DMS79 treated with DMSO at 0.1 percent for 48 hours (cell line): ENCODE measurements around the gene DTWD2.
"Not testable (repeated sequence)": the region's sequence is repeated elsewhere in the genome, so short reads cannot be mapped to it uniquely, and the experiment has no call there.

Experiments
- DNase-seq: peaks from one replicate; lab custom pipeline; 2025; lab: John Stamatoyannopoulos, UW

The DTWD2 gene

DNA sequence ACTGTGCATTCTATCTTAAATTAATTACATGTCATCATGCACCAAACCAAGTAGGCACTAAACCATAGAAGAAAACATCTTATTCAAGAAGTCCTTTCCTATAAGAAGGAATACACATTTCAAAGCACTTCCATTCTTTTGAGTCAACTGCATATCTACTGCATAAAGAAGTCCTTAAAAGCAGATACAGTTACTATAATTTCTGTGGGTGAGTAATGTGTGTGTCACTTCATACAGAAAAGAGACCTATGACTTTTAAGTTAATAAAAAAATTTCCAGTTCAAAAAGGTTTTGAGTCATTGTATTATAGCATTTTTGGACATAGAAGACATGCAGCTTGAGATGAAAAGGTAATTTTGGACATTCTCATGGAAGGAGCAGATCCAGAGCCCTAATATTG, 125.0 kb downstream of the DTWD2 start:
- no peak for DNase-seq

DNA sequence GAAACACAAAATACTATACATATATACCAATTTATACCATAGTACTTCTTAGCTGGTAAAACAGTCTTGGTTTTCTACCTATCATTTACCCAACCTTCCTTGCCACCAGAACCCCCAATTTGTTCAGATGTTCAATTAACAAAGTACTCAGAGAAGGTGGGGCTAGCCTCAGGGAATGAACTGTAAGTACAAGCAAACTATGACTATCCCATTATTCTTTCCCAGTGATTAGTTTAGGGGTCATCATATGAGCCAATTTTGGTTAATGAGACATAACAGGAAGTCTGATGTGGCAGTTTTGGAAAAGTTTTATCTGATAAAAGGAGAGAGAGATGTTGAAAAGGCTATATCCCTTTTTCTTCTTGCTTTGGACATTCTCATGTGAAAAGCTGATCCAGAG, 125.8 kb downstream of the DTWD2 start:
- no peak for DNase-seq

DNA sequence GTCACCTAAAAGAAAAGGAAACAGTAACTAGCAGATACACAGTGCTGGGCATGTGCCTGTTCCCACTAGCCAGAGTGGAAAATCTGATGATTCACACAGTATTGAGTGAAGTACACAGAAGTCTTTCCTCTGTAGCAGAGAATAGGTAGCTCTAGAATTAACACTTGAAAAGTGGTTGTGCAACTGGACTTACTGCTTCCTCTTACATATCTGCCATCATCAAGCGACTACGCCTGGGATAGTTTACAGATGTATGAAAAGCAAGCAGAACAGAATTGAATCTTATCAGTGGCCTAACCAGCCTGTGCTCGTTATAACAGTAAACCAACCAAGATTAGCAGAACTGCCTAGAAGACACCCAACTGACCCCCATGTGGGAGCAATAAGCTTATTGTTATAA, 130.6 kb downstream of the DTWD2 start:
- no peak for DNase-seq

DNA sequence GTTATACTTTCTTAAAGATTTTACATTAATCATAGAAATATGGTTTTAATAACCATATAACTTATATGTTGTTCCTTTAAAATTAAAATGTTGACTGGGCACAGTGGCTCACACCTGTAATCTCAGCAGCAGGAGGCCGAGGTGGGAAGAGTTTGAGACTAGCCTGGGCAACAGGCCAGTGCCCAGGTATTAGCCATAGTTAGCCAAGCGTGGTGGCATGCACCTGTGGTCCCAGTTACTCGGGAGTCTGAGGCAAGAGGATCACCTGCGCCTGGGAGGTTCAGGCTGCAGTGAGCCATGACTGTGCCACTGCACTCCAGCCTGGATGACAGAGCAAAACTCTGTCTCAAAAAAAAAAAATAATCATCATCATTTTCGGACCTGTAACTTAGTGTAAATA, 133.5 kb downstream of the DTWD2 start:
- no peak for DNase-seq

DNA sequence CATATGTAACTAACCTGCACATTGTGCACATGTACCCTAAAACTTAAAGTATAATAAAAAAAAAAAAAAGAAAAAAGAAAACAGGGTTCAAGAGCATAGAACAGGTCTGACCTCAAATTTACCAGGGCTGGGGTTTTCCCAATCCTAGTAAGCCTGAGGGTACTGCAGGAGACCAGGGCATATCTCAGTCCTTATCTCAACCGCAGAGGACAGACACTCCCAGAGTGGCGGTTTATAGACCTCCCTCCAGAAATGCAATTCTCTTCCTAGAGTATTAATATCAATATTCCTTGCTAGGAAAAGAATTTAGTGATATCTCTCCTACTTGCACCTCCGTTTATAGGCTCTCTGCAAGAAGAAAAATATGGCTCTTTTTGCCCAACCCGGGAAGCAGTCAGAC, 136.6 kb downstream of the DTWD2 start:
- not testable (repeated sequence) for DNase-seq

DNA sequence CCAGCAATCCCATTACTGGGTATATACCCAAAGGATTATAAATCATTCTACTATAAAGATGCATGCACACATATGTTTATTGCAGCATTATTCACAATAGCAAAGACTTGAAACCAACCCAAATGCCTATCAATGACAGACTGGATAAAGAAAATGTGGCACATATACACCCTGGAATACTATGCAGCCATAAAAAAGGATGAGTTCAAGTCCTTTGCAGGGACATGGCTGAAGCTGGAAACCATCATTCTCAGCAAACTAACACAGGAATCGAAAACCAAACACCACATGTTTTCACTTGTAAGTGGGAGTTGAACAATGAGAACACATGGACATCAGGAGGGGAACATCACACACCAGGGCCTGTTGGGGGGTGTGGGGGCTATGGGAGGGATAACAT, 138.8 kb downstream of the DTWD2 start:
- DNase-seq: not testable (repeated sequence)

DNA sequence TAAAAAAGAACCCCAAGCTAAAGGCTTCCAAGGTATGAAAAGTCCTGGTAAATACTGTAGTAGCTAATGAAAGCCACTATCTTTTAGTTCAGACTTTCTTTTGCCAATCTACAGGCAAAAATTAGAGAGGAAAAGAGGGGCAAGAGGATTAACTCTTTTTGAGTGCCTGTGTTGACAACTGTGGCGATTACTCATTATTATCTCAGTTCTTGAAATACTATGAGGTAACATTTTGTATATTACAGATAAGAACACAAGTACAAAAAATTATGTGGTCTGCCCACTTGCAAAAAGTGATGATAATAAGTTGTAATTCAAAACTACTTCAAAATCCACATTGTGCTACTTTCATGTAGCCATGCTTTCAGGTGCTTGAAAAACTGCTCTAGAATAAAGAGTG, 144.0 kb downstream of the DTWD2 start:
- no peak for DNase-seq

DNA sequence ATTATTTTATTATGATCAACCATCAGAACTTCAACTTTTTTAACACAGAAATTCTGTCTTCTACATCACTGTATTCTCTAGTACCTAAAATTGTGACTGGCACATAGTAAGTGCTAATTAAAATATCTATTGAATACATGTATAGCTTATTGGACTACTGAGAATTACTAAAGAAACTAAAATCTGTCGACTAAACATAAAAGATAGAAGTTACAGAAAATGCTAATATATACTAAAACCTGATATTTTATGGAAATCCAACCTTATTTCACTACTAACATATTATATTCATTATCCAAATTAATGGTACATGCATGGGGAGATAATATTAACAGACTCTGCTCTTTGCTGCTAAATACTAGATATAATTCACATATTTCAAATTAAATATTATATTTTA, 153.6 kb downstream of the DTWD2 start:
- no peak for DNase-seq

DNA sequence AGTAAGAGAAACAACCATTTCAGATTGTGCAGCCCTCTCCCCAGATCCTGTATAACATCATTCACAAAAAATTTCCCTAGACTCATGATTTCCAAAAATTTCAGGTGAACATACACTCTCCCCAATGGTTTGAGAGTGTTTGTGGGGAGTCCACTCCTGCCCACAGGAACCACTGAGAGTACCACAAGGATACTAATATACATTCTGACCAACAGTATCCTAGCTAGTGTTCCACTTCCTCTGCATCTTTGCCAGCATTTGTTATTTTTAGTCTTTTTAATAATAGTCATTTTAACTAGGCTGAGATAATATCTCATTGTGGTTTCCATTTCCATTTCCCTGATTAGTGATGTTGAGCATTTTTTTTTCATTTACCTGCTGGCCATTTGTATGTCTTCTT, 155.4 kb downstream of the DTWD2 start:
- DNase-seq: no peak

DNA sequence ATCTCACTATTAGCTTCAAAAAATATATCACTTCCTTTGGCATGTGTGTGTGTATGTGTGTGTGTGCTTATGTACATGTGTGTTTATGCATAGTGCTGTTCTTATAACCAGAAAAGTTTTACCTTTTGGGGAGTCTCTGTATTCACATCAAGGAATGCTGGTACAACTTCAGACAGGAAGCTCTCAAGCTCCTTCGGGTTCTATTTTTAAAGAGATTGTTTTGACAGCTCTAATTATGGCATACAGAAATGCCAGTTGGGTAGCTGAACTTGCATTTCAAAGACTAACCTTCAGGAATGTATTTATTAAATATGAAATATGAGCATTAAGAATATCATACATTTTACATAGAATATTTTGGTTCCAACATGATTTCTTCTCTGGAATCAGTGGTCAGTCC, 163.1 kb downstream of the DTWD2 start:
- DNase-seq: no peak

DNA sequence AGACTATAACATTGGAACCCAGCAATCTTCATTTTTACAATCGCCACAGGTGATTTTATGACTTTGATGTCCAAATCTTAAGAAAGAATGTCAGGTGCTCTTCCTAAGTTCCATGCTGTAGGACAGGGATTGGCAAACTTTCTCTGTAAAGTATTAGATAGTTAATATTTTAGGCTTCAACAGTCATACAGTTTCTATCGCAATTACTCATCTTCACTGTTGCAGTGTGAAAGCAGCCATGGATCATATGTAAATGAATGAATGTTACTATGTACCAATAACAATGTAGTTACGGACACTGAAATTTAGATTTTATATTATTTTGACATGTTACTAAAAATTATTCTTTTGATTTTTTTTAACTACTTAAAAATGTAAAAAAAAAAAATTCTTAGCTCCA, 169.7 kb downstream of the DTWD2 start:
- DNase-seq: no peak

DNA sequence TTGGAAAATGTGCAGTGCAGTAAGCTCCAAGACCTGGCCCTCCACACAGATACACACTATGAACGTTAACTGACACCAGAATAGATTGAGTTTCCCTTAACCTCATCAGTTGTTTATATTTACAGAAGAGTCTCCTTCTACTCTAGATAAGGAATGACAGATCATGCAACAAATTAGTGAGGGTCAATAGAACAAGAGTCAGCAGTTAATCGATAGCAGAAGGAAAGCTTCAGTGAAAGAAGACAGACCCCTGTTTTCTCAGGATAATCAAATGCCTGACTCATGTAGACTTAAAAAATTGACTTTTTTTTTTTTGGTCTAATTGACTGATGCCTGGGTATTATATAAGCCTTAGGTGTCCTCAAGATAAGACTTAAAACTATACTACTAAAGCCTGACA, 179.9 kb downstream of the DTWD2 start:
- DNase-seq: no peak

DNA sequence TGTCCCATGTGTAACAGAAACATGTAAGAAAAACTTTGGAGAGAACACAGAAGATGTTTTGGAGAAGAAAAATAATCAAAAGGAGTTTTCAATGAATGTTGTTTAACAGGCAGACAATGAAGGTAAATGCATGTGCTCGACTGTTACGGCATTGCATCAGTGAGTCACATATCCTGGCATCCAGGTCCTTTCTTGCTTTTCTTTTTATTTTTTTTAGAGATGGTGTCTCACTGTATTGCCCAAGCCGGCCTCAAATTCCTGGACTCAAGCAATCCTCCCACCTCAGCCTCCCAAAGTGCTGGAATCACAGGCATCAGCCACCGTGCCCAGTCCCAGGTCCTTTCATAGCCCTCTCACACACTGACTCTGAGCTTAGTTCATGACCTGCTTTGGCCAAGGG, 181.8 kb downstream of the DTWD2 start:
- no peak for DNase-seq

DNA sequence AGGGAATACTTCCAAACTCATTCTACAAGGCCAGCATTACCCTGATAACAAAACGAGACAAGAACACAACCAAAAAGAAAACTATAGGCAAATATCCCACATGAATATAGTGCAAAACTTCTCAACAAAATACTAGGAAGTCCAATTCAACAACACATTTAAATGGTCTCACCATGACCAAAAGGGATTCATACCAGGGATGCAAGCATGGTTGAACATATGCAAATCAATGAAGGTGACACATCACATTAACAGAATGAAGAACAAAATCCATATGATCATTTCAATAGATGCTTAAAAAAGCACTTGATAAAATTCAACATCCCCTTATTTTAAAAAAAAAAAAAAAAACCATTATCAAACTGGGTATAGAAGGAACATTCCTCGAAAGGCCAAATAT, 186.0 kb downstream of the DTWD2 start:
- no peak for DNase-seq

DNA sequence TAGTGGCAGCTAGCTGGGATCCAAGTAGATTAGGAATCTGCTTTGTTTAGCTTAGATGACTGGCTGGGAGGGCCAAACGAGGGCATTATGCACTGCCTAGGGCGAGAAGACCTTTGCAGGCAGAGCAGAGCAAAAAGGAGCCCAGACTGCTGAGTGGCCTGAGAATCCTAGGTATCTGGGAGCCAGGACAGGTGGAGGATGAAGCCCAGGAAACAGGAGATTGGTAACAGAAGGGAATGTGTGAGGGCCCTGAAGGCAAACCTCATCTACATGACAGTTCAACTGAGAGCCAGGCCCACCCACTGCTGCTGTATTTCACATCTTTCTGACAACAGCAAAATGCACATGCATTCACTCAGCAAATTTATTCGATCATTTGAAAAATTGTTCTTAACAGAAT, 192.3 kb downstream of the DTWD2 start:
- DNase-seq: no peak

DNA sequence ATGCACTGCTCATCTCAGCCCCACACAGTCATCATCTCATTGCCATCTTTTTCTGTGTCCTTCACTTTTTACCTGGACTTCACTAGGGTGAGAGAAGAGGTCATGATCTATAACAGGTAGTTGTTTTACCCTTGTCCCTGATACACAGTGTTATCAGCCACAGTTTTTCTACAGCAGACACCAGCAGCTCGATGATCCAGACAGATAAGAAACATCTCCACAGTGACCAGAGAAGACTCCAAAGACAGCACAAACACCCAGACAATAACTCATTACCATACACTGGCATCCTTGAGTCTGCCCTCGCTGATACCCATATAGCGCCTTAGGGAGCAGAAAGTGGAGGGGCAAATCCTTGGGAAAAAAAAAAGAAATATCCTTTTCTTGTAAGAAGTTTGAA, 194.1 kb downstream of the DTWD2 start:
- no peak for DNase-seq

DNA sequence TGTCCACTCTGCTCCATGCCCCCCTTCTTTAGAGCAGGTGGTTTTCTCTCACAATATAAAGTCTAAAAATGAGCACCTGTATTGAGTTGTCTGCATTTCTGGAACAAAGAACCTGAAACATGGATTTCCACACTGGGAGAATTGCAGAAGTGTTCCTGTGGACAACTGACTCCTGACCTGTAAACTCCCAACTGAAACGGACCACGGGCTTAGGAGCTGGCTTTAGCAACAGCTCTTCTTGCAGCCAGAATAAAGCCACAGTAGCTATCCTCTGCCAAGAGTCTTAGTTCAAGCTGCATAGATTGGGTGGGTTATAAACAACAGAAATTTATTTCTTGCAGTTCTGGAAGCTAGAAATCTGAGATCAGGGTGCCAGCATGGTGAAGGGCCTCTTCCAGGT, 194.7 kb downstream of the DTWD2 start:
- DNase-seq: no peak

DNA sequence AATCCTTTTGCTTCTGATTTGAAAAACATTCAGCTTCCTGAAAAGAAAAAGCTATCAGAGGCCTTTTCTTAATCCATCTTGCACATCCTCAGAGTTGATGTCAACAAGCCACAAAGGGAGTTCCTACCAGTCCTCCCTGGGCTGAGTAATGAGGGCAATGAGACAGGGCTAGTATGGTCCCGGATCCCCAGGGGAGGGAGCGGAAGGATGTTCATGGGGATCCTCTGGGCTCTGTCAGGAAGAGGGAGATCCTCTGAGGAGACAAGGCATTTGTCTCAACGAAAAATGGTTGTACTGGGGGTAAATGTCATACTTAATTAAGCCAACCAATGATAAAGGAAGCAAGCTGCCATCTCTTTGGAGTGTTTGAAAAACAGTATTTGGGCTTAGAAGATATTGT, 195.3 kb downstream of the DTWD2 start:
- no peak for DNase-seq

DNA sequence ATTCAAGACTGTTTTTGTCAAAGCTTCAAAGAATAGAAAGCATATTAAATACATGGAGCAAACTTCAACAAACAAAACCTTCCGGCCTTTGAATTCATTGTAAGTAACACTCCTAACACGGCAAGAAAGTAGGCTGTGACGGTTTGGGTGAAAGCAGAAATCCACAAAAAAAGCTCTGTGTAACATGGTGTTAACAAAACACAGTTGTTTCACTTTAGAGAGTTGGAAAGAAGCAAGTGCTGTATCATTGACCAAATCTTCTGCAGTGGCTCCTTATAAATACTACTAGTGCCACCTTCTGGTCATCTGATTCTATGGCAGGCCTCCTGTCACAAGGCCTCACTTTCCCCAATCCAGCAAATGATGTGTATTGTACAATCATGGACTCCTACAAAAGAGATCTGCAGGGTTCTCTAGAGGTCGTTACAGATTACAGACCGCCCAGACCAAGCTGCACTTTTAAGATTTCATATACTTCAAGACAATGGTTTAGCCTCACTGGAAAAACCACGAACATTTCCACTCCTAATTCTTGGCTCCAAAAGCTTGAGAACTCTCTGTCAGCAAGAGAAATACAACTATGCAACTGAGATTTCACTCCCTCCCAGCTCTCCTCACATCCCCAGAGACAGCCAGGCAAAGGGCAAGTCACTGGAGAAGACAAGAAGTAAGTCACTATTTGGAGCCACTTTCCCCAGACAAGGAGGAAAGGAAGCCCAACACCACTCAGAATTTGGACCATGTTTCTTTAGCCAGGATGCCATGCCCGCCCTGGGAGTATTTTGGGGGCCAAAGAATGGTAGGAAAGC, 196.2 kb downstream of the DTWD2 start:
- peak; percentile 33 for DNase-seq

DNA sequence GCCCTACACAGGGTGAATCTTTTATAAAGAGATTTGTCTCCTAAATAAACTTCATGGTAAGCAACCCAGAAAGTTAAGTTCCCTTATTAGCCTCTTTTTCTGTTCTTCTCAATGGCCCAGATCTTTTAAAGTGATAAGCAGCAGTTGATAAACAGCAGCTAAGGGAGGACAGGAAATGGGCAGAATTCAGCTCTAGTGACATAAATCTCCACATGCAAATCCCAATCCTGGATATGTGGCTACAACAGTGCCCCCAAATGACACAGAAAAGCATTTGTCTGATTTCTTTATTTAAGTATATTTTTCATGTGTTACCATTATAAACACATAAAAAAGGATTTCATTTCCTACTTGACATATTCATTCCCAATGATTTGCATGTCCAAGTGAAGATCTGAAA, 199.0 kb downstream of the DTWD2 start:
- no peak for DNase-seq

DNA sequence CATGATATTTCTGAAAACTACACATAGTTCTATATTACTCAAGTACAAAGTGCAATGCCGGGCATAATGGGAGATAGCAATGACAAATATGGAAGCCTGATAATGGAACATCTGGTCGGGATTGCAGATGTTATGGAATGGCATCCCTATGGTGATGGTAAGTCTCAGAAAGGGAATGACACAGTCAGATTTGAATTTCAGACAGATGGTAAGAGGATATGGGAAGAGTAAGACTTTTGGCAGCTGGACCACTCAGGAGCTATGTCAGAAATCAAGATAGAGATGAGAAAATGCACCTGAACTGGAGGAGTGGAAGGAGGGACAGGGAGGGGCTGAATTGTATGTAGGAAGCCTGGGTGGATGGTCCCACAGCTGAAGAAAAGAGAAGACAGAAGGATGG, 200.0 kb downstream of the DTWD2 start:
- no peak for DNase-seq
